ENCODE results near the gene SHB.

SHB gene

DNA sequence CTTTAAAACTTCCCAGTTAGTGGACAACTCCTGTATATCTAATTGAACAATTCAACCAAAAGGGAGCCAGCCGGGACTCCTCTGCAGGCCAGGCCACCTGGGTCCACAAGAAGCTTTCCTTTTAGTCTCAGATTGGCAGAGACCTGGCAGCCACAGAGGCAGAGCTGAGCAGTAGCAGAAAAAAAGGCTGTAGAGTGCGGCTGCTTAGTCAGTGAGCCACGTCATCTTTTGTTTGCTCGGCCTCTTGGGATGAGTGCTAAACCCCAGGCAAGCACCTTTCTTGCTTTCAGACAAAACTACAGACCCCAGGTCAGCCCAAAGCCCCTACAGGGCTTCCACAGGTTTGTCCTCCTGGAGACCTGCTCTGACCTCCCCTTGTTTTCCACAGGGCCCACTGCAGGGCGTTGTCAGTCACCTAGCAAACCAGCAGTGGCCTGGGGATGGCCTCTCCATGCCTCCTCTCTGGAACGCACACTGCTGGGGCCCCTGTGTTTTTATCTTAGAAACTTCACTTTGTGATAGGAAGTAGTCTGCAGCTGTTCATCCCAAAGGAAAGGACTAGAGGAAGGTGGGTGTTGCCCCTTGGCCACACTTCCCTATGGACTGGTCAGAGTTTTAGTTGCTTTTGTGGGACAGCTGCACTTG, 49.9 kb downstream of the SHB start:
- TF ChIP-seq TAF1 (IDR thresholded peaks at IDR 0.05; ENCODE audit: borderline replicate concordance, insufficient read depth, low read length) (no peak), POLR2AphosphoS5 (IDR thresholded peaks at IDR 0.05; ENCODE audit: low read depth, low read length) (no peak), FOXP2 (optimal IDR thresholded peaks at IDR 0.05; ENCODE audit: borderline replicate concordance, extremely low read depth, extremely low read length, insufficient read depth) (no peak), SIN3A (IDR thresholded peaks at IDR 0.05; ENCODE audit: borderline replicate concordance, insufficient read depth, low read length) (no peak)
- TF ChIP-seq, protein P1, sequence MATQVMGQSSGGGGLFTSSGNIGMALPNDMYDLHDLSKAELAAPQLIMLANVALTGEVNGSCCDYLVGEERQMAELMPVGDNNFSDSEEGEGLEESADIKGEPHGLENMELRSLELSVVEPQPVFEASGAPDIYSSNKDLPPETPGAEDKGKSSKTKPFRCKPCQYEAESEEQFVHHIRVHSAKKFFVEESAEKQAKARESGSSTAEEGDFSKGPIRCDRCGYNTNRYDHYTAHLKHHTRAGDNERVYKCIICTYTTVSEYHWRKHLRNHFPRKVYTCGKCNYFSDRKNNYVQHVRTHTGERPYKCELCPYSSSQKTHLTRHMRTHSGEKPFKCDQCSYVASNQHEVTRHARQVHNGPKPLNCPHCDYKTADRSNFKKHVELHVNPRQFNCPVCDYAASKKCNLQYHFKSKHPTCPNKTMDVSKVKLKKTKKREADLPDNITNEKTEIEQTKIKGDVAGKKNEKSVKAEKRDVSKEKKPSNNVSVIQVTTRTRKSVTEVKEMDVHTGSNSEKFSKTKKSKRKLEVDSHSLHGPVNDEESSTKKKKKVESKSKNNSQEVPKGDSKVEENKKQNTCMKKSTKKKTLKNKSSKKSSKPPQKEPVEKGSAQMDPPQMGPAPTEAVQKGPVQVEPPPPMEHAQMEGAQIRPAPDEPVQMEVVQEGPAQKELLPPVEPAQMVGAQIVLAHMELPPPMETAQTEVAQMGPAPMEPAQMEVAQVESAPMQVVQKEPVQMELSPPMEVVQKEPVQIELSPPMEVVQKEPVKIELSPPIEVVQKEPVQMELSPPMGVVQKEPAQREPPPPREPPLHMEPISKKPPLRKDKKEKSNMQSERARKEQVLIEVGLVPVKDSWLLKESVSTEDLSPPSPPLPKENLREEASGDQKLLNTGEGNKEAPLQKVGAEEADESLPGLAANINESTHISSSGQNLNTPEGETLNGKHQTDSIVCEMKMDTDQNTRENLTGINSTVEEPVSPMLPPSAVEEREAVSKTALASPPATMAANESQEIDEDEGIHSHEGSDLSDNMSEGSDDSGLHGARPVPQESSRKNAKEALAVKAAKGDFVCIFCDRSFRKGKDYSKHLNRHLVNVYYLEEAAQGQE (IDR thresholded peaks at IDR 0.05; ENCODE audit: insufficient read depth in 1 of 2, low read depth in 2 of 2, low read length in 2 of 2), result no peak

DNA sequence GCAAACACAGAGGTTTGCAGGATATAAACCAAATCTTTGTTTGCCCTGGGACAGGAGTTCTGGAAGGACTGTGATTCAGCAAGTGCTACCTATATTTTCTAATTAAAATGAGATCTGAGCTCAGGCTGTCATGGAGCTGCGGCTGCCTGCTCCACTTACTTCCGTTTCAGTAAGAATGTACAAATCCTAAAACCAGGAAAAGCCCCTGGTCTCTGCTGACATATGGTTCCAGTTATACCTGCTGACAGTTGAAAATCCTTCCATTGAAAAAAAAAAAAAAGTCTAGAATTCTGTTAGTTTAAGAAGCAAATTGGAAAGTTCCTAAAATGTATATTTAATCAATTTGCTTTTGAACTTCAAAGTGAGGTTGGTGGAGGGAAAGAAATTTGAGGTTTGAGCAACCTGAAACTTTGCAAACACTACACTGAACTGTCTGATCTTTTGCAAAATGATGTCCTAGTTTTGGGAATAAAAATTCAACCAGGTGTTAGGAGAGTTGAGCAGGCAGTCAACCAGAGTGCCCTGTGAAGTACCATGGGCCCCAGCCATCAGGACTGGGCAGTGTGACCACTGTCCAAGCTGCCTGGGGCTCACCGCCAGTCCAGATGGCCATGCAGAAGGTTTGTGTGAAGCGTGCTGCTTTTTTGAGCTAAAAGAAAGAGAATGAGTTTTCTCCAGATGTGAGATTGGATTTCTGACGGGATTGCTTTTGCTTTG, 50.6 kb downstream of the SHB start:
- TF ChIP-seq TAF1 (IDR thresholded peaks at IDR 0.05; ENCODE audit: borderline replicate concordance, insufficient read depth, low read length), result no peak
- no peak for TF ChIP-seq SIN3A (IDR thresholded peaks at IDR 0.05; ENCODE audit: borderline replicate concordance, insufficient read depth, low read length)
- no peak for TF ChIP-seq POLR2AphosphoS5 (IDR thresholded peaks at IDR 0.05; ENCODE audit: low read depth, low read length)
- no peak for TF ChIP-seq FOXP2 (optimal IDR thresholded peaks at IDR 0.05; ENCODE audit: borderline replicate concordance, extremely low read depth, extremely low read length, insufficient read depth)
- TF ChIP-seq, protein P1 (IDR thresholded peaks at IDR 0.05; ENCODE audit: insufficient read depth in 1 of 2, low read depth in 2 of 2, low read length in 2 of 2), result no peak

DNA sequence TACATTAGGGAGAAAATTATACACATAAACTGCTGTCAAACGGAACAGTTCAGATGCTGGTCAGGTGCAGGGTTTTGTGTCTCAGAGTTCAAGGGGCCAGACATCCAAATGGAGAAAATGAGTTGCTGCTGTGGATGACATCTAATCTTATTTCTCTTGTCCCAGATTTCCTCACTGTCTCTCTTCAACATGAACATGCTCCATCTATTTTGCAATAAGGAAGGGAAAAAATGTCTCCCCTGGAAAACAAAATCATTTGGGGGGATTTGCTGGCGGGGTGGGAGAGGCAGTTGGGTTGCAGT, 51.2 kb downstream of the SHB start:
- TF ChIP-seq POLR2AphosphoS5 (IDR thresholded peaks at IDR 0.05; ENCODE audit: low read depth, low read length) (no peak), TAF1 (IDR thresholded peaks at IDR 0.05; ENCODE audit: borderline replicate concordance, insufficient read depth, low read length) (no peak), FOXP2 (optimal IDR thresholded peaks at IDR 0.05; ENCODE audit: borderline replicate concordance, extremely low read depth, extremely low read length, insufficient read depth) (no peak), SIN3A (IDR thresholded peaks at IDR 0.05; ENCODE audit: borderline replicate concordance, insufficient read depth, low read length) (no peak)
- TF ChIP-seq, protein P1 (IDR thresholded peaks at IDR 0.05; ENCODE audit: insufficient read depth in 1 of 2, low read depth in 2 of 2, low read length in 2 of 2), result no peak

DNA sequence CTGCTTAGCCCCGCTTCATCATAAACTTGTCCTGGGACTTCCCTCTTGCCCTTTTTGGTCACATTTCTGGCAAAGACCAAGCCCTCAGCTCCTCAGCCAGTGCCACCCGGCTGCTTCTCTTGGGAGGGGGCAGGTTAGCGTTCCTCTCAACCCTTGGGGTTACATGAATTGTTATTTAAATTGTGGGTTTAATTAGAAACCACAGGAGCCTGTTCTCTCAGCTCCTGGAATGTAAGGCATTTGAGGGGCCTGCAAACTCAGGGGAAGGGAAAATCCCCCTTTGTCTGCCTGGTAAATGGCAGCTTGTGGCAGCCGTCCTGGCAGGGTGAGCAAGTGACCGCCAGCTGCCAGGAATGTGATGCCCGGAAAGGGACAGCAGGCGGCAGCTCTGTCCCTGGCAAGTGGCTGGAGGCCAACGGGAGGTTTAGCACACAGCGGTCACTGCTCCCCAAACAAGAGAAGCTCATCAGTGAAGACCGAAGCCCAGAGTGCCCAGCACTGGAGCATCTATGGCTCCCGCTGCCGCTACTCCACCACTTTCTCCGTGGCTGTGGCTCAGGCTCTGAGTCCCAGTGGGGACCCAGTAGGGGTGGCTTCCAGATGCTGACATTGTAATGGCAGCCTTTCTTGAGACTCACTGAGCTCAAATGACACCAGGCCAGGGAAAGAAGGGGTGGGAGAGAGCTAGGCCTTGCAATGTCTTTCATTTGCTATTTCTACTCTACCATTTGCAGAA, 51.7 kb downstream of the SHB start:
- TF ChIP-seq SIN3A (IDR thresholded peaks at IDR 0.05; ENCODE audit: borderline replicate concordance, insufficient read depth, low read length) (no peak), TAF1 (IDR thresholded peaks at IDR 0.05; ENCODE audit: borderline replicate concordance, insufficient read depth, low read length) (no peak), FOXP2 (optimal IDR thresholded peaks at IDR 0.05; ENCODE audit: borderline replicate concordance, extremely low read depth, extremely low read length, insufficient read depth) (no peak), POLR2AphosphoS5 (IDR thresholded peaks at IDR 0.05; ENCODE audit: low read depth, low read length) (no peak)
- TF ChIP-seq, protein P1 (IDR thresholded peaks at IDR 0.05; ENCODE audit: insufficient read depth in 1 of 2, low read depth in 2 of 2, low read length in 2 of 2), result no peak
